ENCODE measurements around the gene CD3D. TPM values are rescaled to one million over a fixed set of nuclear protein-coding genes. Genes with fewer than 3 reads are reported as not detected.

The CD3D gene
- total RNA-seq, 3 donors from 2014 or later (not counting 1 experiment from before 2014, with no cell fraction given) = 11.6 to 84.1 (median 12.0) TPM

DNA sequence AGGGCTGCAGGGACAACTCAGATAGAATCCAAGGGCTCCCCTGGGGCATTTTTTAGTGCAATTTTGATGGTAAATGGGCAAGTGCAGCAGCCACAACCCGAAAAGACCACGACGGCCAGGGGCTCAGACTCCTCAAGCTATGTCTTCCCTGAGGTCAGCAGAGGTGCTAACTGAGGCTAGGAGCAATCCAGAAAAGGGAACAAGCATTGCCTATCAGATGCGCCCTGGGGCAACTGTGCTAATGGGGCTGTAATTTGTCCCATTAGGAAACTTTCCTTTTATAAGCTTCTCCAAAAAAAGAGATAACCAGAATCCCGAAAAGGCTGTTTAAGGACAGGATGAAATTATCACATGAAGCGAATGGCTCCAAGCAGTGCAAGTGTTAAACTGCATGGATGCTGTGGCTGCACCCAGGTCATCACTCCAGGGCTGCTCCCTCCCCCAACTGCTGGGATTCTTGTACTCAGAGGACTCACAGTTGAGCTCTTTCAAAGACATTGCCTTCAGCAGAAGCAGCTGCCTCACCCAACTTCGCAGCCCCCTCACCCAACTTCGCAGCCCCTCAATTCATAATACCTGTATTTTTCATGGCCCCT is 40.8 kb downstream of the CD3D start:
- peaks cover 30 to 55% of the 10 kb centered on the region in 2 donors for H3K4me1 Mint-ChIP-seq
- H3K9me3 ChIP-seq (ENCODE audit: control insufficient read depth, insufficient read depth, low read length) = no peaks in the 10 kb centered on the region
- WGBS (ENCODE audit: insufficient coverage) = 85% methylated on average over 8 of the region's 8 CpGs
- H3K36me3 Mint-ChIP-seq = no peaks in the 10 kb centered on the region
- no peak overlapping the region for H3K4me3 Mint-ChIP-seq
- no peaks in the 10 kb centered on the region for H3K27me3 Mint-ChIP-seq (ENCODE audit: low read depth in 2 of 2)
- TF ChIP-seq, protein P1, sequence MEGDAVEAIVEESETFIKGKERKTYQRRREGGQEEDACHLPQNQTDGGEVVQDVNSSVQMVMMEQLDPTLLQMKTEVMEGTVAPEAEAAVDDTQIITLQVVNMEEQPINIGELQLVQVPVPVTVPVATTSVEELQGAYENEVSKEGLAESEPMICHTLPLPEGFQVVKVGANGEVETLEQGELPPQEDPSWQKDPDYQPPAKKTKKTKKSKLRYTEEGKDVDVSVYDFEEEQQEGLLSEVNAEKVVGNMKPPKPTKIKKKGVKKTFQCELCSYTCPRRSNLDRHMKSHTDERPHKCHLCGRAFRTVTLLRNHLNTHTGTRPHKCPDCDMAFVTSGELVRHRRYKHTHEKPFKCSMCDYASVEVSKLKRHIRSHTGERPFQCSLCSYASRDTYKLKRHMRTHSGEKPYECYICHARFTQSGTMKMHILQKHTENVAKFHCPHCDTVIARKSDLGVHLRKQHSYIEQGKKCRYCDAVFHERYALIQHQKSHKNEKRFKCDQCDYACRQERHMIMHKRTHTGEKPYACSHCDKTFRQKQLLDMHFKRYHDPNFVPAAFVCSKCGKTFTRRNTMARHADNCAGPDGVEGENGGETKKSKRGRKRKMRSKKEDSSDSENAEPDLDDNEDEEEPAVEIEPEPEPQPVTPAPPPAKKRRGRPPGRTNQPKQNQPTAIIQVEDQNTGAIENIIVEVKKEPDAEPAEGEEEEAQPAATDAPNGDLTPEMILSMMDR (IDR thresholded peaks at IDR 0.05) = no peak
- no peaks in the 10 kb centered on the region for H3K9me3 Mint-ChIP-seq
- intact Hi-C loops (cut with micrococcal nuclease) = no loop called here
- no peak for DNase-seq
- no peak overlapping the region for H3K27ac Mint-ChIP-seq
- no peaks in the 10 kb centered on the region for H3K27me3 ChIP-seq (ENCODE audit: control insufficient read depth, insufficient read depth, low read length)
- H3K4me1 ChIP-seq (ENCODE audit: control insufficient read depth, insufficient read depth, low read length) = peaks cover 30% of the 10 kb centered on the region
- peaks cover under 1% of the 10 kb centered on the region for H3K36me3 ChIP-seq (ENCODE audit: control insufficient read depth, insufficient read depth, low read length)
- ATAC-seq = no peak
- H3K4me3 ChIP-seq (ENCODE audit: low read length) = no peak overlapping the region
- no peak overlapping the region for H3K27ac ChIP-seq (ENCODE audit: low read length)

DNA sequence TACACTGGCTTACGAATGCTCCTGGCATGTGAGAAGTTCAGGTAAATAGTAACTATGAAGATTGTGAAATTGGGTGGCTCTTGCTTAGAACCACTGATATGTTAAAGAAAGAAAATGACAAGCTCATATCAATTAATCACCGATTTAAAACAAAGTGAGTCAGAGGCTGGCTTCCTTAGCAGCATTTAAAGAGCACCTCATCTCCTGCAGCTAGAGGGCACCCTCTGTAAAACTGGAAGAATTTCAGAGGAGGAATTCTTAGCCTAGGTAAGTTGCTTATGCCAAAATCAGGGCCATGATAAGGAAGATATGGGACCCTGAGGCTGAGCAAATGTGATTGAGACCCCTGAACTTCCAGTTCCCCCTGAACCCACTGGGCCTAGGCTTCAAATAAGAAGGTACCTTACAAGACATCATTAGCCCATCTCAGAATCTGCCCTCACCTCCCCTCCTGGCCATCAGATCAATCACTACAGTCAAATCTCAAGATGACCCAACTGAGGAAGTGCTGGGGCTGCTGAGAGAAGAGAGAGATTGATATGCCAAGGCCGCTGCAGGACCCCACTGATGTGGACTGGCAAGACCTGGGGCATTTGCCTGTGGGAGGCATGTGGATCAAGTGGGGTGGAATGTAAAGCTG is 46.6 kb downstream of the CD3D start:
- Mint-ChIP-seq H3K4me3 (no peak overlapping the region), H3K4me1 (peaks cover 14 to 27% of the 10 kb centered on the region in 2 donors), H3K27me3 (ENCODE audit: low read depth in 2 of 2) (peaks cover 4 to 6% of the 10 kb centered on the region in 2 donors), H3K27ac (peak overlapping the region in 1 of 2 donors; percentile 75), H3K36me3 (no peaks in the 10 kb centered on the region), H3K9me3 (no peaks in the 10 kb centered on the region)
- ATAC-seq = peak in 2 of 3 donors; percentile 66 to 81
- no peak overlapping the region for H3K27ac ChIP-seq (ENCODE audit: low read length)
- WGBS (ENCODE audit: insufficient coverage) = 79% methylated on average over 2 of the region's 3 CpGs
- H3K4me3 ChIP-seq (ENCODE audit: low read length) = no peak overlapping the region
- H3K27me3 ChIP-seq (ENCODE audit: control insufficient read depth, insufficient read depth, low read length) = no peaks in the 10 kb centered on the region
- peaks cover 7% of the 10 kb centered on the region for H3K4me1 ChIP-seq (ENCODE audit: control insufficient read depth, insufficient read depth, low read length)
- TF ChIP-seq, protein P1 (IDR thresholded peaks at IDR 0.05) = peak; percentile 67
- no peaks in the 10 kb centered on the region for H3K9me3 ChIP-seq (ENCODE audit: control insufficient read depth, insufficient read depth, low read length)
- intact Hi-C loops (cut with micrococcal nuclease) = loop anchor here (1.0 to 5.0 kb wide), 2 partner anchors 57 to 191 kb away; no protein-coding TSS in a partner anchor
- DNase-seq = peak in 1 of 2 donors; percentile 78
- H3K36me3 ChIP-seq (ENCODE audit: control insufficient read depth, insufficient read depth, low read length) = no peaks in the 10 kb centered on the region

DNA sequence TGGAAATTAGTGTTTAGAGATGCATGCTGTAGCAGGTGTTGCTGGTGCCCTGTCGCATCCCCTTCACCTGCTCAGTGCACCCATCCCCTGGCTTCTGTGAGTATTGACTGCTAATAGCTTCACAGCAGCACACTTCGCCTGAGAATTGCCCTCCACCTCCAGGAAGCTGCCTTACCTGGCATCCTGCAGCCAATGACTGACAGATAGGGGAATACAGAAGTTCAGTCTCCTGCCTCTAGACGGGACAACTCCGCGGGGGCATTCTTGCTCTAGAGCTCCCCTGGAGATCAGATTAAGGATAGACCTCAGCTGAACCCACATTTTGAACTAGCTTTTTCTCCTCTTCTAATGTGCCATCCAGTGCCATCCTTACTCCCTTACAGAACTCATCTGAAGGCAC is 47.3 kb downstream of the CD3D start:
- H3K9me3 ChIP-seq (ENCODE audit: control insufficient read depth, insufficient read depth, low read length) = no peaks in the 10 kb centered on the region
- H3K4me3 ChIP-seq (ENCODE audit: low read length) = no peak overlapping the region
- TF ChIP-seq, protein P1 (IDR thresholded peaks at IDR 0.05) = no peak
- H3K4me1 ChIP-seq (ENCODE audit: control insufficient read depth, insufficient read depth, low read length) = peaks cover 10% of the 10 kb centered on the region
- no peaks in the 10 kb centered on the region for H3K27me3 ChIP-seq (ENCODE audit: control insufficient read depth, insufficient read depth, low read length)
- Mint-ChIP-seq H3K27me3 (ENCODE audit: low read depth in 2 of 2) (peaks cover 6 to 7% of the 10 kb centered on the region in 2 donors), H3K4me3 (no peak overlapping the region), H3K9me3 (no peaks in the 10 kb centered on the region), H3K4me1 (peaks cover 19 to 24% of the 10 kb centered on the region in 2 donors), H3K27ac (peak overlapping the region in 1 of 2 donors; percentile 75), H3K36me3 (no peaks in the 10 kb centered on the region)
- intact Hi-C loops (cut with micrococcal nuclease) = loop anchor here (5.0 kb wide), 1 partner anchor 192 kb away; no protein-coding TSS in a partner anchor
- WGBS (ENCODE audit: insufficient coverage) = 73% methylated on average over 5 of the region's 5 CpGs
- no peak overlapping the region for H3K27ac ChIP-seq (ENCODE audit: low read length)
- ATAC-seq (no peak), DNase-seq (no peak)
- H3K36me3 ChIP-seq (ENCODE audit: control insufficient read depth, insufficient read depth, low read length) = no peaks in the 10 kb centered on the region

Data from natural killer cell (primary cell).